DLD1 (cell line): ENCODE results near the gene SUN2.

ENCODE experiments used
- in situ Hi-C: cut with HindIII; loops from 2 replicates; pipeline ENCODE4 v1.10.0; 2017; ENCODE audit warnings: low sequenced_read_pairs

The SUN2 gene

DNA sequence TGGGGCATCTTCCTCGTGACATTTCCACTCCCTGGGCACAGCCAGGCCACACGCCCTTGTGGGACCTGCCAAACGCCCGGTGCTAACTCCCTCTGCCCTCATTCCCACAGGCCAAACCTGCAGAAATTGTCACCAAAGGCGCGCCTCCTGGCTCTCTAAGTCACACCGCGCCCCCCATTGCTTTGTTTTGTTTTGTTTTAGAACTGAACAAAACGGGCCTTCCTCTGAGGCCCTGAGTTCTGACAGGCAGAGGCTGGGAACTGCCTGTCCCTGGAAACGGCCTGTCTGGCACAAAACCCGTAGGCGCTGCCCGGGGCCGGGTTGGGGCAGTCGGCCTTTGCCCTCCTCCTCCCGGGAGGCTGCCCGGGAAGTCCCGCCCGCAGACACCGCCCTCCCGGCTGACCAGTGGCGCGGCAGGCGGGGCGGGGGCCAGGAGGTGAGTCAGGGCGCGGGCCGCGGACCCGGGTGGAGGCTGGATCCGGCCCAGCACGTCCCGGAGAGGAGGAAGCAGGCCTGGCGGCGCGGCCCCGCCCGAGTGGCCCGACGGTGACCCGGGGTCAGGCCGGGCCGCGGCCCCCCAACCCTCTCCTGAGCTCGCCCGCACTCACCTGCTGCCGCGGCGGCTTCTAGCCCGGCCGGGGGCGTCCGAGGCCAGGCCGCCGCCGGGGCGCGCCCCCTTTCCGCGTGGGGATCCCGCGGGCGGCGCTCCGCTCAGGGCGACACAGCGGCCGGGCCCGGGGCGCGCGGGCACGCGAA is 465 bp downstream of the SUN2 start:
- in situ Hi-C loops, result no loop called here

DNA sequence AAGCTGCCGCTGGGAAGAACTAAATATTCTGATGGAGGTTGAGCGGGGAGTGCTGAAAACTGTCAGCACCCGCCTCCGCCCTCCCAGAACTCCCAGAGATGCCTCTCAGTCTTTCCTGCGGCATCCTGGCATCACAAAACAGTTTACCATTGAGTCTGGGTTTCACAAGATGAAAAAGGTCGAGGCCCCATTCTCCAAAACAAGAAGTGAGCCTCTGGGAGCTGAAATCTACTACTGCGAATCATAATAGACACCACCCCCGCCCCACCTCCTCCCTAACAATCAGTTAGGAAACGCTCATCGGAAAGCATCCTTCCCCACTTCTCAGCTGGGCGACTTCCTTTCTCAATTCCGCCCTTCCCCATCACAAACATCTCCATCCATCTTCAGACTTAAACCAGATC is 1.0 kb downstream of the SUN2 start:
- in situ Hi-C loops, result no loop called here

DNA sequence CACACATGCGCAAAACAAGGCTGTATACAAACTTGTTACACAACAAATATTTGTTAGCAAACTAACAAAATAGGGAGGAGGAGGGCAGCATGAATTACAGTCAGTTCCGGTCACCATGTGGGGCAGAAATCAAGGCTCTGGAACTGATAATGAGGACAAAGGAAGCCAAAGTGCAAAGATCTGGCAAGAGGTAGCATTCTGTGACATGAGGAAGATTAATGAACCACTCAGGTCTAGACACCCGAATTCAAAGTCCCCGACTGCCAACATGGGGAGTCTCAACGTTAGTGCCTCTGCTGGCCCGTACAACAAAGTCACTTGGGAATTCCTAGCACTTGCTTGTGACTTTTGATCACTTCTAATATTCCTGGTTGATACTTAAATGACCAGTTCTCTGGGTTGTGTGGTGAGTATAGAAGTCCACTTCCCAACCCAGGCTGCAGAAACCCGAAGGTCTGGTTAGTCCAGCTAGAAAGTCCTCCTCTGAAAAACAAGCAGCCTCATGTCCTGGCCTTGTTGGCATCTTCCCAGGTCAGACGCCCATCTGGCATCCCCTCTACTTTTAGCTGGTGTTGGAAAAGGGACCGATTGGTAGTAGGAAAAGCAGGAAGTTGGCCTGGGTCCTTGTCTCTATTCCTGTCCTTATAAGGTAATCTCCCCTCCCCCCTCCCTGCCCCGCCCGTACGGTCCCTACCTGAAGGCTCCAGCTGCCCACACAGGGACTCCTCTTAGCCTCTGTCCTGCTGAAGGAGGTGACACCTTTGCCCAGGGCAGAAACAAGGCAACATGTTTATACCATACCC is 1.6 kb downstream of the SUN2 start:
- in situ Hi-C loops, result no loop called here

DNA sequence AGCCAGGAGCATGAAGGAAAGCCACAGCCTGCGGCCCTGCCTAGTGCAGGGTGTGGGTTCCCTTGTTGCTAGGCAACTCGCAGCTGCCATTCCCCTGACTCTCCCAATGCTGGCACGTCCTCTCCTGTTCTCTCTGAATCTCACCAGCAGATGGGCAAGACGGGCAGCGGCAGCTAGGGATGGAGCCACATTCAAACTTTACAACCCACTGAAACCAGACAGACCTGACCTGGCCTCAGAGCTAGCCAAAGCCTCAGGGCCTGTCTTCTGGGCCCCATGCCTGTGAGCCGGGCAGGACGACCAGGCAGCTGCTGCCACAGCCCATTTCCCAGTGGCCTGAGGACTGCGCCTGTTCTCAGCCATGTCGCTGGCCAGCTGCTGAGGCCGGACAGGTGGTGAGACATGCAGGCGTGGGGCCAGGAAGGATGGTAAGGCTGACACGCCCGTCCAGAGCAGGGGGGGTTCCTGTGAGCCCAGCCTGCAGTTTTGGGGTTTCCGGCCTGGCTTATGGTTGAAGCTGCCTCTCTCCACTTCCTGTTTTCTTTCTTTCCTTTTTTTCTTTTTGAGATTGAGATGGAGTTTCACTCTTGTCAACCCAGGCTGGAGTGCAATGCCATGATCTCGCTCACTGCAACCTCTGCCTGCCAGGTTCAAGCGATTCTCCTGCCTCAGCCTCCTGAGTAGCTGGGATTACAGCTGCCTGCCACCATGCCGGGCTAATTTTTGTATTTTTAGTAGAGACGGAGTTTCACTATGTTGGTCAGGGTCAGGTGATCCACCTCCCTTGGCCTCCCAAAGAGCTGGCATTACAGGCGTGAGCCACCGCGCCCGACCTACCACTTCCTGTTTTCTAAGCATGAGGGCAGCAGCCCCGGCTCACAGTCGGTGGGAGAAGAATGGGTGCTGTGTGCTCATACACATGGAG is 4.1 kb downstream of the SUN2 start:
- in situ Hi-C loops, result no loop called here

DNA sequence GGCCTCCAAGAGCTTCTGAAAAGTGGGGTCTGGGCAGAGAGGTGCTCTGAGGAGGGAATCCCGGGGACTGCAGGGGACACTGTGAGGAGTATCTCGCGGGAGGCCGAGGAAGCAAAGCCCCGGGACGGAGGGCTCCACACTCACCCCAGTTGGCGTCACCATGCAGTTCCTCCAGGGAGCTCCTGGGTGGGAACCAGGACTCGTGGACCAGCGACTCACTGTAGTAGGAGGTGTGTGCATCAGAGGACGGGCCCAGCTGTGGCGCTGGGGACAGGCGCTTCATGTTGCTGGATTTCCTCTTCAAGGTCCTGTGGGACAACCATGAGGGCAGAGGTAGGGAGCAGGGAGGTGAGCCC is 4.8 kb downstream of the SUN2 start:
- in situ Hi-C loops, result no loop called here

DNA sequence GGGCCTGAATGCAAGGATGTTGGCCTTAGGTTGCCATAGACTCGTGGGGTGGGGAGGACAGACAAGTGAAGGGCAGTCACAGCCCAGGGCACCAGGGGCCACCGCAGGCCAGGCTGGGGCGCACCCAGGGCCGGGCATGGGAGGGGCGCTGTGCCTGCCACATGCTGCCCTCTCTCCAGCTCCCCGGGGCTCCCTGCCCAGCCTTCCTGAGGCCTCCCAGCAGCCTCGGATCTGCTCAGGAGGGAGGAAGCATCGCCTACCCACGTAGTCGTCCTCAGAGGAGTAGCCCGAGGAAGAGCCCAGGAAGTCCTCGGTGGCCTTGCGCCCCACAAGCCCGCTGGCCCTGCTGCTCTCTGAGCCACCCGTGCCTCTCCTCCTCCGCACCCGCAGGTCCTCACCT is 5.2 kb downstream of the SUN2 start:
- in situ Hi-C loops, result no loop called here

DNA sequence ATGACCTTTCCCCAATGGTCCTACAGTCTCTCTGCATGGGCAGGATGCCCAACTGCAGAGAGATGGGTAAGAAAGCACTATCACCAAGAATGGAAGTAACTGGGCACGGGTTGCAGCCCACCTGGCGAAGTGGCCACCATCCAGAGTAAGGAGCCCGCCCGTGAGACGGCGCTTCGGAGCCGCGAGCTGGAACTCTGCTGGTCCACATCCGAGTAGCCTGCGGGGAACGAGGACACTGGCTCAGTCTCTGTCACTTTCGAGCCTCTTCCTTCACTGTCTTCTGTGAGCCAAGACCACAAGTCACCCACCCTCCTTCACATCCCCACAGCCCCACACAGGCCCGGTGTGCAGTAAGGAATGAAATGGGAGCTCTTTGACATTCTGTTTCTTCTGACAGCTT is 5.7 kb downstream of the SUN2 start:
- in situ Hi-C loops, result no loop called here

DNA sequence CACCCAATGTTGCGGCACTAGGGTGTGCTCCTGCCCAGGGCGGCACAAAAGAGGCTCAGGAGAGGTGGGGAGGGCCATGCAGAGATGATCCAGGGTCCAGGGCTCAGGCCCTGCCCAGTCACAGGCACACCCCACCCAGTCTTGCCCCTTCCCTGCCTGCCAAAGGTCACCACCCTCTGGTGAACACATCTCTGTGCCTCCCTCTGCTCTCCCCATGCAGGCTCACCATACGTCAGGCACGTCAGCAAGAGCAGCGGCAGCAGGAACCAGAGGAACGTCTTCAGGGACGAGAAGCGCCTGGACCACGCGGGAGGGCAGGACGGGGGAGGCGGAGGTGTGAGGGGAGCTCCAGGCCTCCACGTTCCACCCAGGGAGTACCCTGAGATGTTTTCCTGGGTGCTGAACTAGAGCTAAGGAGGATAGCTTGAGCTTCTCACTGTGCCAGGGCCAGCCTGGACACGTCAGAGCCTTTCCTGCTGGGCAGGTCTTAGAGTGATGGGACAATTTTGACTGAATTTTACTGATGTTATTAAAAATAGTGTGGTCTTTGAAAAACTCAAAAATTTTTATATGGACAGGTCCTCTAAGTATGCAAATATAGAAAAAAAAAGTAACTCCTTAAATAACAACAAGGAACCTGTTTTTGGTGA is 7.2 kb downstream of the SUN2 start:
- in situ Hi-C loops, result no loop called here

DNA sequence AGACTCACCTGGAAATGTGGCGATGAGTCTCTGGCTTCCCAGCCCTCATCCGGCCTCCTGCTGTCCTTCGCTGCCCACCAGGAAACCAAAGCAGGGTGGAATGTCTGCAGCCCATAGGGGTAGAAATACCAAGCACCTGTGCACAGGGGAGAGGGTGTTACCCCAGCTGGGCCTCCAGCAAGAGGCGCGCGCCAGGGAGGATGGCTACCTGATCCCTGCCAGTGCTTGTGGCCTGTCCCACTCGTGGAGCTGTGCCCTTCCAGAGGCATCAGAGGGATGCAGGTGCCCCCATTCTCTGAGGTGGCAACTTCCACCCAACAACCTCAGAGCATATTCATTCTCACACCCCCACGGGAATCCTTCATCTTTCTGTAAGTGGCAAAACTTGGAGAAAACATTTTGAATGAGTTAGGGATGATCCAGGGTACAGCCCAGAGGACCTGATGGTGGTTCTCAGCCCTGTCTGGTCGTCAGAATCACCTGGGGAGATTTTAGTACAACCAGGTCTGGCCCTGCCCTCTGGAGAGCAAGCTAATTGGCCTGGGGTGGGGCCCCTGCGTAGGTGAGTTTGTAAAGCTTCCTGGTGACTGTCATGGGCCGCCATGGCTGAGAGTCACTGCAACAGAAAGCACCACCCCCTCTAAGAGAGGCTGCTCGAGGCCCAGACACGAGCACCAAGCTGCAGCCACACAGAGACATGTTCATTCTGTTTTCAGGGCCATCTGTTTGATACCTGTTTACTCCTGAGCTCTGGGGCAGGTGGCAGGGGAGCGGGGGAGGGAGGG is 9.9 kb downstream of the SUN2 start:
- in situ Hi-C loops, result no loop called here

DNA sequence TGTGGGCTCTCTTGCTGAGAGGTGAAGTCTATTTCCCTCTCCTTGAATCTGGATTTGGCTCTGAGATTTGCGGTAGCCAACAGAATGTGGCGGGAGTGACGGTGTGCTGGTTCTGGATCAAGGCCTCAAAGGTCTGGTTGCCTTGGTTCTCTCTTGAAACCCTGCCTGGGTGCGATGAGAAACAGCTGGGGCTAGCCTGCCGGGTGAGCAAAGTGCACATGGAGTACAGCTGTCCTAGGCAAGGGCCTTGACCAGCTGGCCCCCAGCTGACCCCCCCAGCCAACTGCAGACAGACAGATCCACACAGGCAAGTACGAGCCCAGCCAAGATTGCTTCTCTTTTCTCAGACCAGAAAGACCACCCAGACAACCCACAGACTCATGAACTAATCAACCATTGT is 10.8 kb downstream of the SUN2 start:
- in situ Hi-C loops, result no loop called here

DNA sequence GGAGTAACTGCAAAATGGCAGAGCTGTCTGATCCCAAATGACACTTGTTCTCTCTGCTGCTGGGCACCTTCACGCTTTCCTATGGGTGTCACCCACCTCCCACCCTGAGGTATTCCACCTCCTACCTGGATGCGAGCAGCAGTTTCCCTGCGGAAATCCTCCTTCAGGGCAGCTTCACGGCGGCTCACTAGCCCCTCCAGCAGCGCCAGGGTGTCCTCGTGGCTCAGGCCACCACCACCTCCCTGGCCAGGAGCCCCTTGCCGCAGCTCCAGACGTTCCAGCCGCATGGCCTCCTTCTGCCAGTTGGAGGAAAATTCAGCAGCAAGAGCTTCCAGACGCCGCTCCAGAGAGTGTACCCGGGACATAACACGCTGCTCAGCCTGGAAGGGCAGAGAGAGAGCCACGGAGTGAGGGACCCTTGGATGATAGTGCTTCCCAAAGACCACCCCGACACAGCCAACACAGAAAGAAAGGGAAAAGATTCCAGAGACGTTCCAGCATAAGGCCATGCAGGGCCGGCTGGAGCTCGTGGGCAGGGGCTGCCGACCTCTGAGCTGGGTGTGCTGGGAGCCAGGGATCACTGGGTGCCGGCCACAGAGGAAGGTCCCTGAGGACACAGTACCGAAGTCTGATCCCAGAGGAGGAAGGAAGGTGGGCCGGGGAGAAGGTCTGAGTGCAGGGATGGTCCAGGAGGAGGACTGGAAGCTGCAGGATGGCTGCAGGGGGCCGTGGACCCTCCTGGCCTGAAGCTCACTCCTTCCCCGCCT is 13.4 kb downstream of the SUN2 start:
- in situ Hi-C loops, result no loop called here

DNA sequence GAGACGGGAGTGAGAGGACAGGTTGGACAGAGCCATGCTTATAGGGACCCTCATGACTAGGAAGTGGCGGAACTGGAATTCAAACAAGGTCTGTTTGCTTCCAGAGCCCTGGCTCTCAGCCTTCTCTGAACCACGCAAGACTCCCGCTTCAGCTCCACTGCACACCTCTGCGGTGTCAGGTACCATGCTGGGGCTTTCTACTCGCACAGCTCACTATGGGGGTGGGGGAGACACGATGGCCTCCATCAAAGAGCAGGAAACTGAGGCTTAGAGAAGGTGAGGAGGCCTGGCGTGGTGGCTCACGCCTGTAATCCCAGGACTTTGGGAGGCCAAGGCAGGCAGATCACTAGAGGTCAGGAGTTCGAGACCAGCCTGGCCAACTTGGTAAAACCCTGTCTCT is 14.2 kb downstream of the SUN2 start:
- in situ Hi-C loops, result no loop called here

DNA sequence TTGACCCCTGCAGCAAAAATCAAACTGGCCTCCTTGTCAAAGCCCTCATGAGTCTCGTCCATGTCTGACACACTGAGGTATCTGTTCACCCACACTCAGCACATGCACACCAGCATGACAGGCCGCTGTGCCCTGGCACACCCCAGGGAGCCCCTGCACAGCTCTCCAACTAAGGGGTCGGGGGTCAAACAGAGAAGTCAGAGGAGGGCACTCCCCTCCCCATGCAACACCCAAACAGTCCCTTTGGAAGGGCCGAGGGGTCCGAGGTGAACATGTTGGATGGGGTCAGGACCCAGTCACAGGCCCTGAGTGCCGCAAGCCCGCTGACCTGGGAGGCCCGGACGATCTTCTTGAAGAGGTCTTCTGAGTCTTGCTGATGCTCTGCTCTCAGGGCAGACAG is 14.6 kb downstream of the SUN2 start:
- in situ Hi-C loops, result no loop called here

DNA sequence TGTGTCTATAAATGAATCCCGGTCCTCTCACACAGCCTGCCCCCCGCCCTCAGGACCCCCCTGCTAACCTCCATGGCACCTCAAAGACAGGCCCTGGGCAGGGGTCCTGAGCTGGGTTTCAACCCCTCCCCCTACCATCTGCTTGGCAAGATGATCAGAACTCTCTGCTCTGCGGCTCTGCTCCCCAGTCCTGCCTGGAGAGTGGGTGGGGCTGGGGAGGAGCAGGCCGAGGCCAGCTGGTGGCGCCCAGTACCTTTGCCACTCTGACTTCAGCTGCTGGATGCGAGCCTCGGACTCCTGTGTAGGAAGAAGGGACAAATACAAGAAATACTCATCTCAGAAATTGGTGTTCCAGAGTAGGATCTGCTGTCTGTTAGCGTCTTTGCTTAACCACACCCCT is 15.0 kb downstream of the SUN2 start:
- in situ Hi-C loops, result no loop called here

DNA sequence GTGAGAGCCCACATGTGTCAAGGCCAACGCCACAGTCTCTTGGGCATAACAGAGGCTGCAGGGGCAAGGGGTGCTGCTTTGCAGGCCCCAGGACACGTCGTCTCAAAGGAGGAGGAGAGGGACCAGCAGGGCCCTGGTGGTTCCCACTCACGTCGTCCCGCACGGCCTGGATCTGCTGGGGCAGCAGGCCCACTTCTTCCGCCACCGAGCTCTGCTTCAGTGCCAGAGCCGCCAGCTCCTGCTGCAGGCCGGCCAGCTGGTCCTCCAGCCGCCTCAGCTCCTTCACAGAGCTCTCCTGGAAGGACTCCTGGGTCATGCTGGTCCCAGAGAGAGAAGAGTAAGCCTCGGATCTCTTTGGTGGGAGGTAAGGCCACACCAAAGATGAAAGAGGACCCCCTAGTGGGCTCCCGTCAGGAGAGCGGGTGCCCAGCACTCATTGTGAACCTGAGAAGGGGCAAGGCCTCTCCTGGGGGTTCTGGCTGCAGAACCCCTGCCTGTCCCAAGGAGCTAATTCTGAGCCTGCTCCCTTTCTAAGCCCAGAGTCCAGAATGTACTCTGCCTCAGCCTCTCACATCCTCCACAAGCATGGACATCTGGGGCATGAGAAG is 15.6 kb downstream of the SUN2 start:
- in situ Hi-C loops, result no loop called here

DNA sequence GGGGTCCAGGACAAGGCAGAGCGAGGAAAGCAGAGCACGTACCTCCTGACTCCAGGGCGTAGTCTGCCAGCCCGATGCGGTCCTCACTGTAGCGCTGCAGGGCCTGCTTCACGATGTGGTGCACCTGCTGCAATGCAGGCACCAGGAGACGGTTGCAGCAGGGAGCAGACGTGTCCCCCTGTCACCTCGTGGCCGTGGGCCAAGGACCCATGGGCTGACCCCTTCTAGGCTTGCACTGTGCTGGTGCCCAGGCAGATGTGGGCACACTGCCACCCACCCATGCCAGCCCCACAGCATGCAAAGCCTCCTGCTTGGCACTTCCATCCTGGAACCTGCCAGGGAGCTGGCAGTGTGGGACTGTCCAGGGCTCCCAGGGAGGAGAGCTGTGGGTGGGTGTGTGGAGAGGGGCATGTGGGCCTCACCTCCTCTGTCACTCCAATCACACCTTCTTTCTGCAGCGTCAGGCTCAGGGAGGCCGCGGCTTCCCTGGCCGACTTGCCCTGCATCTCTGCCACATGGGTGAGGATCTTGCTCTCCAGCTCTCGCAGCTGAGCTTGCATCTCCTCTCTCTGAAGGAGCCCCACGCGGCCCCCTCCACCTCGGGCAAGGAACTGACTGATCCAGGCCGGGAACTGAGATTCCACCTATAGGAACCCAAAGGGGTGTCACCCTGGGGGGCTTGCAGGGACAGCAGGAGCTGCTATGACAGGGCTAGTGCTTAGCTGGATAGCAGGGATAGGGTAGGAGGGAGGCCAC is 16.3 kb downstream of the SUN2 start:
- in situ Hi-C loops, result no loop called here

DNA sequence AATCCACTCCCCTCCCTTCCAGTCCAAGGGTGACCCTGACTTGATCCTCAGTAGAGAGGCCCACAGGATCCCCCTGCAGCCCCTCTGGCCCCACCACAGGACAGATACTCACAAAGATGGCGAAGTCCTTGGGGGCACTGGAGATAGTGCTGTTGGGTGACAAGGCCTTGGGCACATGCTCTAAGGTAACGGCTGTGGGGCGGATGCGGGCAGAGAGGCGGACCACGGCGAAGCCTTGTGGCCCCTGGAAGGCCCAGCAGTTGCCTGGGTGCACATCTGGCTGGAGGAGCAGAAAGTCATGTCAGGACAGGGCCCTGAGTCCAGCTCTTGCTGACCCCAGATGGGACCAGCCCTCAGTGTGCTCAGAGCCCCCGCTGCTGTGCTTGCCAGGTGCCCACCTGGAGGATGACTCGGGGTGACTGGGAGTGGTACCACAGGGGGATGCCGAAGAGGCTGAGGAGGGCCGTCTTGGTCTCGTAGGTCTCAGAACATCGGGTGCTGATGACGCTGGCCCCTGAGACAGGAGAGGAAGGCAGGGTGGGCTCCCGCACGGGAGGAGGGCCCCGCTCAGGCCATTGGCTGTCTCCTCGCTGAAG is 17.2 kb downstream of the SUN2 start:
- in situ Hi-C loops, result no loop called here
